Measurements from ENCODE around the gene TUBB6. TPM values are rescaled to one million over a fixed set of nuclear protein-coding genes. Genes with fewer than 3 reads are reported as not detected.

The TUBB6 gene
- total and polyA plus RNA-seq, 2 of the 13 experiments (the other 11 are each of a cell fraction or from before 2014, with no cell fraction given), result 9.9 to 28.6 TPM

GRCh38 chr18:12278741-12279682 is 29.0 kb upstream of the TUBB6 start (continued):
- TF ChIP-seq MAX (IDR thresholded peaks at IDR 0.05), result peak; percentile 70
- no peak for TF ChIP-seq ATM (IDR thresholded peaks at IDR 0.05; ENCODE audit: borderline replicate concordance)
- TF ChIP-seq PAXIP1 (CRISPR knock-in tag; conservative IDR thresholded peaks at IDR 0.05), result no peak
- TF ChIP-seq NFIB (CRISPR knock-in tag; IDR thresholded peaks at IDR 0.05; ENCODE audit: borderline replicate concordance), result no peak
- TF ChIP-seq SIN3A (IDR thresholded peaks at IDR 0.05; ENCODE audit: borderline replicate concordance, low read depth, low read length), result no peak; the same call in 1 of the 2 replicates
- TF ChIP-seq CEBPG (CRISPR knock-in tag; IDR thresholded peaks at IDR 0.05), result peak; percentile 87
- TF ChIP-seq ZNF879 (CRISPR knock-in tag; IDR thresholded peaks at IDR 0.05), result 0 out of 2 replicates have a peak, but pooled peaks have one; percentile 6
- no peak; the same call in 1 of the 2 replicates for TF ChIP-seq ZNF441 (CRISPR knock-in tag; IDR thresholded peaks at IDR 0.05; ENCODE audit: borderline replicate concordance)
- no peak for TF ChIP-seq HIVEP1 (CRISPR knock-in tag; IDR thresholded peaks at IDR 0.05)
- TF ChIP-seq PRDM10 (CRISPR knock-in tag; IDR thresholded peaks at IDR 0.05; ENCODE audit: low read depth), result 0 out of 2 replicates have a peak, but pooled peaks have one; percentile 40
- TF ChIP-seq MTF1 (CRISPR knock-in tag; IDR thresholded peaks at IDR 0.05), result no peak
- no peak for TF ChIP-seq MED13 (CRISPR knock-in tag; IDR thresholded peaks at IDR 0.05)
- no peak for TF ChIP-seq ZMAT5 (CRISPR knock-in tag; IDR thresholded peaks at IDR 0.05; ENCODE audit: borderline replicate concordance, low read depth)
- no peak for TF ChIP-seq ARID4A (CRISPR knock-in tag; IDR thresholded peaks at IDR 0.05; ENCODE audit: borderline replicate concordance)
- no peak for TF ChIP-seq ZBTB20 (CRISPR knock-in tag; IDR thresholded peaks at IDR 0.05; ENCODE audit: borderline replicate concordance, low read depth)
- TF ChIP-seq ZNF616 (CRISPR knock-in tag; IDR thresholded peaks at IDR 0.05; ENCODE audit: low read depth), result no peak

All from HepG2 (cell line).